ENCODE data around the gene SKA2.

The SKA2 gene

GRCh38 chr17:59121901-59122480, 33.0 kb downstream of the SKA2 start:
- Histone ChIP-seq H3K4me3 (replicated peaks; ENCODE audit: low read depth, low read length) (no peak overlapping the region), H3K36me3 (ENCODE audit: control insufficient read depth, insufficient read depth, low read length) (no peaks in the 10 kb centered on the region), H3K27me3 (replicated peaks; ENCODE audit: control insufficient read depth, insufficient read depth, low read length) (no peaks in the 10 kb centered on the region)
- TF ChIP-seq CTCF (IDR thresholded peaks at IDR 0.05; ENCODE audit: insufficient read depth, low read length, poor library complexity, severe bottlenecking), result no peak
- DNase-seq (ENCODE audit: extremely low read depth, insufficient read length), result no peak

GRCh38 chr17:59115474-59115873, 39.5 kb downstream of the SKA2 start:
- no peaks in the 10 kb centered on the region for H3K27me3 ChIP-seq (replicated peaks; ENCODE audit: control insufficient read depth, insufficient read depth, low read length)
- H3K36me3 ChIP-seq (ENCODE audit: control insufficient read depth, insufficient read depth, low read length), result no peaks in the 10 kb centered on the region; the same call in 1 of the 2 replicates
- no peak overlapping the region for H3K4me3 ChIP-seq (replicated peaks; ENCODE audit: low read depth, low read length)
- no peak for TF ChIP-seq CTCF (IDR thresholded peaks at IDR 0.05; ENCODE audit: insufficient read depth, low read length, poor library complexity, severe bottlenecking)
- DNase-seq (ENCODE audit: extremely low read depth, insufficient read length), result no peak

GRCh38 chr17:59111539-59111938, 43.4 kb downstream of the SKA2 start:
- no peak for DNase-seq (ENCODE audit: extremely low read depth, insufficient read length)
- TF ChIP-seq CTCF (IDR thresholded peaks at IDR 0.05; ENCODE audit: insufficient read depth, low read length, poor library complexity, severe bottlenecking), result no peak
- Histone ChIP-seq H3K27me3 (replicated peaks; ENCODE audit: control insufficient read depth, insufficient read depth, low read length) (no peaks in the 10 kb centered on the region), H3K36me3 (ENCODE audit: control insufficient read depth, insufficient read depth, low read length) (no peaks in the 10 kb centered on the region; the same call in 1 of the 2 replicates), H3K4me3 (replicated peaks; ENCODE audit: low read depth, low read length) (no peak overlapping the region)

- TF ChIP-seq CTCF (IDR thresholded peaks at IDR 0.05; ENCODE audit: insufficient read depth, low read length, poor library complexity, severe bottlenecking), result no peak
- no peak overlapping the region for H3K4me3 ChIP-seq (replicated peaks; ENCODE audit: low read depth, low read length)
- no peak for DNase-seq (ENCODE audit: extremely low read depth, insufficient read length)
- H3K27me3 ChIP-seq (replicated peaks; ENCODE audit: control insufficient read depth, insufficient read depth, low read length), result no peaks in the 10 kb centered on the region
- no peaks in the 10 kb centered on the region; the same call in 1 of the 2 replicates for H3K36me3 ChIP-seq (ENCODE audit: control insufficient read depth, insufficient read depth, low read length)
These were observed 44.0 kb downstream of the SKA2 start for GRCh38 chr17:59110973-59111372.

GRCh38 chr17:59108400-59109102, 46.4 kb downstream of the SKA2 start:
- Histone ChIP-seq H3K4me3 (replicated peaks; ENCODE audit: low read depth, low read length) (no peak overlapping the region), H3K27me3 (replicated peaks; ENCODE audit: control insufficient read depth, insufficient read depth, low read length) (no peaks in the 10 kb centered on the region)
- no peak for TF ChIP-seq CTCF (IDR thresholded peaks at IDR 0.05; ENCODE audit: insufficient read depth, low read length, poor library complexity, severe bottlenecking)

More at GRCh38 chr17:59108400-59109102, 46.4 kb downstream of the SKA2 start:
- DNase-seq (ENCODE audit: extremely low read depth, insufficient read length), result no peak
- H3K36me3 ChIP-seq (ENCODE audit: control insufficient read depth, insufficient read depth, low read length), result no peaks in the 10 kb centered on the region; the same call in 1 of the 2 replicates
